Hepatocyte (in vitro differentiated cells): ENCODE measurements around the gene TULP4. TPM values are rescaled to one million over a fixed set of nuclear protein-coding genes. Genes with fewer than 3 reads are reported as not detected.

Experiments used
- DNase-seq: peaks from one replicate; pipeline ENCODE4 v3.0.0-alpha.2; 2016; ENCODE audit warnings: low spot score
- H2AFZ ChIP-seq: fragments of 200-600 bp; sonication (generic); 2 replicates; pipeline ENCODE4 v1.6.0; 2016; ENCODE audit warnings: antibody characterized with exemption, mild to moderate bottlenecking
- H3K27ac ChIP-seq: fragments of 200-600 bp; sonication (generic); 2 replicates; pipeline ENCODE4 v1.5.1; 2016; ENCODE audit warnings: mild to moderate bottlenecking
- H3K27me3 ChIP-seq: fragments of 200-600 bp; sonication (generic); 2 replicates; pipeline ENCODE4 v1.6.1; 2016
- H3K36me3 ChIP-seq: fragments of 200-600 bp; sonication (generic); replicated peaks from 2 replicates; pipeline ENCODE4 v1.5.1; 2016; ENCODE audit warnings: low read depth; ENCODE audit not compliant: insufficient read depth
- H3K4me1 ChIP-seq: fragments of 200-600 bp; sonication (generic); 2 replicates; pipeline ENCODE4 v1.5.1; 2016; ENCODE audit warnings: mild to moderate bottlenecking, moderate library complexity; ENCODE audit not compliant: insufficient read depth
- H3K4me2 ChIP-seq: fragments of 200-600 bp; sonication (generic); 2 replicates; pipeline ENCODE4 v1.6.0; 2016
- H3K4me3 ChIP-seq: fragments of 200-600 bp; sonication (generic); 2 replicates; pipeline ENCODE4 v1.5.1; 2016; ENCODE audit warnings: mild to moderate bottlenecking
- H3K79me2 ChIP-seq: fragments of 200-600 bp; sonication (generic); 2 replicates; pipeline ENCODE4 v1.6.0; 2017; ENCODE audit warnings: mild to moderate bottlenecking
- H3K9me2 ChIP-seq: fragments of 200-600 bp; sonication (generic); replicated peaks from 2 replicates; pipeline ENCODE4 v1.6.0; 2017; ENCODE audit warnings: mild to moderate bottlenecking; ENCODE audit not compliant: insufficient read depth
- H3K9me3 ChIP-seq: fragments of 200-600 bp; sonication (generic); 2 replicates; pipeline ENCODE4 v1.5.1; 2016; ENCODE audit warnings: low read depth, mild to moderate bottlenecking
- H4K20me1 ChIP-seq: fragments of 200-600 bp; sonication (generic); 2 replicates; pipeline ENCODE4 v1.6.0; 2016; ENCODE audit warnings: mild to moderate bottlenecking; ENCODE audit not compliant: insufficient read depth, poor library complexity, severe bottlenecking
- CTCF ChIP-seq: fragments of 200-600 bp; sonication (generic); IDR thresholded peaks from 2 replicates; pipeline ENCODE4 v1.5.1; 2016; ENCODE audit warnings: antibody characterized with exemption, mild to moderate bottlenecking; ENCODE audit not compliant: poor library complexity
- EZH2 ChIP-seq: fragments of 200-600 bp; sonication (generic); IDR thresholded peaks from 2 replicates; pipeline ENCODE4 v1.6.1; 2016; ENCODE audit warnings: antibody characterized with exemption, mild to moderate bottlenecking, borderline replicate concordance
- EZH2phosphoT487 ChIP-seq: fragments of 200-600 bp; sonication (generic); IDR thresholded peaks from one replicate; pipeline ENCODE4 v1.6.1; 2018; ENCODE audit warnings: antibody characterized with exemption, mild to moderate bottlenecking, low read depth, moderate library complexity; ENCODE audit not compliant: unreplicated experiment, severe bottlenecking
- WGBS: methylation state at CpG from one replicate; pipeline ENCODE4 v1.1.6; 2016; ENCODE audit warnings: low lambda C conversion rate; ENCODE audit errors: missing lambda C conversion rate; 5-methylcytosine and 5-hydroxymethylcytosine counted together
- polyA plus RNA-seq: library from polyadenylated mRNA; unstranded; fragments of >200 nt; fragmentation: Nextera tagmentation; extraction: Ambion mirVana; gene quantifications from 2 replicates; pipeline ENCODE4 v1.2.1, GENCODE V29; 2016
- total RNA-seq: library from RNA; depleted of rRNA; stranded (reverse); fragments of >200 nt; gene quantifications from 2 replicates; pipeline ENCODE4 v1.2.3, GENCODE V29; 2014

Gene TULP4
- total and polyA plus RNA-seq, 2 experiments from 2014 or later, result 30.1 to 129 TPM

DNA sequence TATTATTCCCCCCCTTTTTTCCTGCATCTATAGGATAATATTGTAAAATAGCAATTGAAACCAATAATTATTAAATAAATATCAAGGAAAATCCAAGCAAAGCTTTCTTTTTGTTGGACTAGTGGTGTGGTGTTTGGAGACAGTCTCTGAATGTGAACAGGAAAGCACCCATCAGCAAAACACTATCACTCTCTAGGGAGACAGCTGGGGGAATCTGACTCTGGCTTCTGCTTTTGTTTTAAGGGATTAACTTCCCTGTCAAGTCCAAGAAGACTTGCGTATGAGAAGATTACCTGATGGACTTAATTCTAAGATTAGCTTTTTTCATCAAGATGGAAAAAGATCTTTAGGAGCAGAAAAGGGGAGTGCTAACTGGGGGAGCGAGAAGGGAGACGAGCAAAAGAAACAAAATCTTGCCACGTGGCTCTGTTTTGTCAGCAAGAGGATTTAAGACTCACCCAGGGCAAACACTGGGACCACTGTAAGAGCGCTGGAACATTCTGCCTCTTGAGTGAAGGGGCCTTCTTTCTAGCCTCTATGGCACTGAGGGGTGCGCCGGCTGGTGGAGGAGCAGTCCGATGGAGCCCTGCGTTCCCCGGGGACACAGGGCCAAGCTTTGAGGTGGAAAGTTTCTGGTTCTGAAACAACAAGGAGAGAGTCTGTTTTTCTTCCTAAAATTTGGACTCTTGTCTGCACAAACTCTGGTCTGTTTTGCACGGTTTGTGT lies 570 bp downstream of the TULP4 start:
- WGBS, result 82% methylated on average over 11 of the region's 11 CpGs
- Histone ChIP-seq H3K4me1 (no peaks in the 10 kb centered on the region), H3K9me3 (no peaks in the 10 kb centered on the region), H3K4me2 (no peak overlapping the region), H3K4me3 (no peak overlapping the region), H4K20me1 (no peaks in the 10 kb centered on the region), H2AFZ (no peak overlapping the region), H3K79me2 (peaks cover 47% of the 10 kb centered on the region), H3K36me3 (no peaks in the 10 kb centered on the region), H3K27ac (no peak overlapping the region), H3K27me3 (no peaks in the 10 kb centered on the region), H3K9me2 (no peaks in the 10 kb centered on the region)
- no peak for TF ChIP-seq CTCF
- no peak for TF ChIP-seq EZH2
- no peak for TF ChIP-seq EZH2phosphoT487
- DNase-seq, result no peak

DNA sequence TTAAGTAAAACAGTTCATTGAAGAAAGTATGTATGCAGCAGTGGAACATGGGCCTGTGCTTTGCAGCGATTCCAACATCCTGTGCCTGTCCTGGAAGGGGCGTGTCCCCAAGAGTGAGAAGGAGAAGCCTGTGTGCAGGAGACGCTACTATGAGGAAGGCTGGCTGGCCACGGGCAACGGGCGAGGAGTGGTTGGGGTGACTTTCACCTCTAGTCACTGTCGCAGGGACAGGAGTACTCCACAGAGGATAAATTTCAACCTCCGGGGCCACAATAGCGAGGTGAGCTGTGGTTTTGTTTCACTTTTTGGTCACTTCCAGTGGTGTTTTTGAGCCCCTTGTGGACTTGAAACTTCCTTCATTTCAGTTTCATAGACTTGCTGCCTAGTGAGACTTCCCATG lies 1.7 kb downstream of the TULP4 start:
- no peak for DNase-seq
- H3K9me2 ChIP-seq, result no peaks in the 10 kb centered on the region
- H3K27me3 ChIP-seq, result no peaks in the 10 kb centered on the region
- no peaks in the 10 kb centered on the region for H3K36me3 ChIP-seq
- no peak overlapping the region for H3K4me2 ChIP-seq
- no peak for TF ChIP-seq CTCF
- TF ChIP-seq EZH2phosphoT487, result no peak
- TF ChIP-seq EZH2, result no peak
- no peaks in the 10 kb centered on the region for H4K20me1 ChIP-seq
- WGBS, result 88% methylated on average over 9 of the region's 9 CpGs
- H3K79me2 ChIP-seq, result peaks cover 58% of the 10 kb centered on the region
- H3K4me1 ChIP-seq, result no peaks in the 10 kb centered on the region
- no peak overlapping the region for H2AFZ ChIP-seq
- no peak overlapping the region for H3K4me3 ChIP-seq
- no peak overlapping the region for H3K27ac ChIP-seq
- H3K9me3 ChIP-seq, result no peaks in the 10 kb centered on the region

GRCh38 chr6:158314737-158315136 lies 2.5 kb downstream of the TULP4 start:
- Histone ChIP-seq H4K20me1 (no peaks in the 10 kb centered on the region), H3K27me3 (no peaks in the 10 kb centered on the region), H3K79me2 (peaks cover 63% of the 10 kb centered on the region), H3K9me3 (no peaks in the 10 kb centered on the region), H3K4me3 (no peak overlapping the region), H3K4me1 (no peaks in the 10 kb centered on the region), H3K4me2 (no peak overlapping the region), H3K9me2 (no peaks in the 10 kb centered on the region), H2AFZ (no peak overlapping the region), H3K27ac (no peak overlapping the region), H3K36me3 (no peaks in the 10 kb centered on the region)
- over 99% methylated on average over 3 of the region's 3 CpGs for WGBS
- no peak for DNase-seq
- TF ChIP-seq CTCF, result no peak
- TF ChIP-seq EZH2, result no peak
- no peak for TF ChIP-seq EZH2phosphoT487
